PFSK-1 (cell line): ENCODE data around the gene KDM2A.

ENCODE experiments used
- FOXP2 ChIP-seq: optimal IDR thresholded peaks from 2 replicates; pipeline ENCODE3; 2011; ENCODE audit warnings: borderline replicate concordance, control low read depth, inconsistent platforms; ENCODE audit not compliant: insufficient read depth; ENCODE audit errors: extremely low read length, extremely low read depth
- POLR2AphosphoS5 ChIP-seq: IDR thresholded peaks from 2 replicates; pipeline ENCODE4 v1.6.1; 2012; ENCODE audit warnings: low read depth, mild to moderate bottlenecking, control low read depth, low read length, moderate library complexity
- SIN3A ChIP-seq: IDR thresholded peaks from 2 replicates; pipeline ENCODE4 v1.6.1; 2012; ENCODE audit warnings: mild to moderate bottlenecking, low read length, moderate library complexity, borderline replicate concordance; ENCODE audit not compliant: insufficient read depth
- TAF1 ChIP-seq: IDR thresholded peaks from 2 replicates; pipeline ENCODE4 v1.6.1; 2012; ENCODE audit warnings: low read length, control low read depth, borderline replicate concordance; ENCODE audit not compliant: insufficient read depth
- TF ChIP-seq, protein P1 (sequence below), 2 experiments: IDR thresholded peaks; 2 replicates each; pipeline versions ENCODE4 v1.6.1 to v1.8.0; 2011 to 2012; ENCODE audit warnings: low read depth in 2 of 2, low read length in 2 of 2, control low read depth in 1 of 2, inconsistent platforms in 1 of 2, mild to moderate bottlenecking in 1 of 2, moderate library complexity in 1 of 2; ENCODE audit not compliant: insufficient read depth in 1 of 2

DNA sequence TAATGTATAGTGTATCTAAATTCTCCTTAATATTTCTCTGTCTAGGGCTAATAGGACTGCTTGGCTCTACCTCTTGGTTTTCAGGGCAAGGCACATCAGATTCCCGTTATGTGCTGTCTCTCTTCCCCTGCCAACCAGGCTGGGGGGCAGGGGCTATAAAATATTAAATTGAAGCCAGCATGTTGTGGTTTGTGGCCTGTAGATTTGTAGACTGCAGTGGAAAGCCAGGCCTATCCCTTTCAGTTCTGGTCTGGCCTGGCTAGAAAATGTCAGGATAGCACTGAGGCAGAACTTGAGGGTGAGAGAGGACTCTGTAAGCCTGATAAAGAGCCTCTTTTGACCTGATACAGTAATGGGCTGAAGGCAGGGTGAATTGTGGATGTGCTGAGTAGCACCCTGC is 132.8 kb downstream of the KDM2A start:
- TF ChIP-seq SIN3A, result no peak
- TF ChIP-seq POLR2AphosphoS5, result no peak
- TF ChIP-seq TAF1, result no peak
- TF ChIP-seq FOXP2, result no peak
- TF ChIP-seq, protein P1, sequence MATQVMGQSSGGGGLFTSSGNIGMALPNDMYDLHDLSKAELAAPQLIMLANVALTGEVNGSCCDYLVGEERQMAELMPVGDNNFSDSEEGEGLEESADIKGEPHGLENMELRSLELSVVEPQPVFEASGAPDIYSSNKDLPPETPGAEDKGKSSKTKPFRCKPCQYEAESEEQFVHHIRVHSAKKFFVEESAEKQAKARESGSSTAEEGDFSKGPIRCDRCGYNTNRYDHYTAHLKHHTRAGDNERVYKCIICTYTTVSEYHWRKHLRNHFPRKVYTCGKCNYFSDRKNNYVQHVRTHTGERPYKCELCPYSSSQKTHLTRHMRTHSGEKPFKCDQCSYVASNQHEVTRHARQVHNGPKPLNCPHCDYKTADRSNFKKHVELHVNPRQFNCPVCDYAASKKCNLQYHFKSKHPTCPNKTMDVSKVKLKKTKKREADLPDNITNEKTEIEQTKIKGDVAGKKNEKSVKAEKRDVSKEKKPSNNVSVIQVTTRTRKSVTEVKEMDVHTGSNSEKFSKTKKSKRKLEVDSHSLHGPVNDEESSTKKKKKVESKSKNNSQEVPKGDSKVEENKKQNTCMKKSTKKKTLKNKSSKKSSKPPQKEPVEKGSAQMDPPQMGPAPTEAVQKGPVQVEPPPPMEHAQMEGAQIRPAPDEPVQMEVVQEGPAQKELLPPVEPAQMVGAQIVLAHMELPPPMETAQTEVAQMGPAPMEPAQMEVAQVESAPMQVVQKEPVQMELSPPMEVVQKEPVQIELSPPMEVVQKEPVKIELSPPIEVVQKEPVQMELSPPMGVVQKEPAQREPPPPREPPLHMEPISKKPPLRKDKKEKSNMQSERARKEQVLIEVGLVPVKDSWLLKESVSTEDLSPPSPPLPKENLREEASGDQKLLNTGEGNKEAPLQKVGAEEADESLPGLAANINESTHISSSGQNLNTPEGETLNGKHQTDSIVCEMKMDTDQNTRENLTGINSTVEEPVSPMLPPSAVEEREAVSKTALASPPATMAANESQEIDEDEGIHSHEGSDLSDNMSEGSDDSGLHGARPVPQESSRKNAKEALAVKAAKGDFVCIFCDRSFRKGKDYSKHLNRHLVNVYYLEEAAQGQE (IDR thresholded peaks at IDR 0.05; ENCODE audit: insufficient read depth in 1 of 2, low read depth in 2 of 2, low read length in 2 of 2), result no peak
